ENCODE results near the gene WDR35.

- TF ChIP-seq POLR2A (IDR thresholded peaks at IDR 0.05; ENCODE audit: low read depth, low read length): no peak
- no peak for TF ChIP-seq POLR2AphosphoS5 (IDR thresholded peaks at IDR 0.05; ENCODE audit: low read depth, low read length)
- no peak for TF ChIP-seq POU2F2 (IDR thresholded peaks at IDR 0.05; ENCODE audit: low read depth, low read length)
- TF ChIP-seq TAF1 (IDR thresholded peaks at IDR 0.05; ENCODE audit: low read depth, low read length): no peak
These were observed 102.4 kb downstream of the WDR35 start for GRCh38 chr2:19887510-19887909.
